Measurements from ENCODE around the gene TRIM66. TPM values are rescaled to one million over a fixed set of nuclear protein-coding genes. Genes with fewer than 3 reads are reported as not detected.

The TRIM66 gene
- total RNA-seq, 4 donors from 2014 or later, result 5.2 to 31.8 (median 7.6) TPM

DNA sequence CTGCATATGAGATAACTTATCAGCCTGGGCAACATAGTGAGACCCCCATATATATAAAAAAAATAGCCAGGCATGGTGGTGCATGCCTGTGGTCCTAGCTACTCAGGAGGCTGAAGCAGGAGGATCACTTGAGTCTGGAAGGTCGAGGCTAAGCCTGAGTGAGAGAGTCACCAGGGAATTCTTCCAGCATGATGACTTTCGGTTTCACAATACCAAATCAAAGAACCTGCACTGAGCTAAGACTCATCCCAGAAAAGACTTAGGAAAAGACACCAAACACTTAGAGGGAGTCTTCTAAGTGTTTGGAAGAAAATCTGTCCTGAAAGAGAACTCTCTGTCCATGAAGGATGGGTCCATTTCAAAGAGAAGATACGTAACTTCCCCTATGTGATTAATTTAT lies 101.2 kb downstream of the TRIM66 start:
- TF ChIP-seq, protein P1, sequence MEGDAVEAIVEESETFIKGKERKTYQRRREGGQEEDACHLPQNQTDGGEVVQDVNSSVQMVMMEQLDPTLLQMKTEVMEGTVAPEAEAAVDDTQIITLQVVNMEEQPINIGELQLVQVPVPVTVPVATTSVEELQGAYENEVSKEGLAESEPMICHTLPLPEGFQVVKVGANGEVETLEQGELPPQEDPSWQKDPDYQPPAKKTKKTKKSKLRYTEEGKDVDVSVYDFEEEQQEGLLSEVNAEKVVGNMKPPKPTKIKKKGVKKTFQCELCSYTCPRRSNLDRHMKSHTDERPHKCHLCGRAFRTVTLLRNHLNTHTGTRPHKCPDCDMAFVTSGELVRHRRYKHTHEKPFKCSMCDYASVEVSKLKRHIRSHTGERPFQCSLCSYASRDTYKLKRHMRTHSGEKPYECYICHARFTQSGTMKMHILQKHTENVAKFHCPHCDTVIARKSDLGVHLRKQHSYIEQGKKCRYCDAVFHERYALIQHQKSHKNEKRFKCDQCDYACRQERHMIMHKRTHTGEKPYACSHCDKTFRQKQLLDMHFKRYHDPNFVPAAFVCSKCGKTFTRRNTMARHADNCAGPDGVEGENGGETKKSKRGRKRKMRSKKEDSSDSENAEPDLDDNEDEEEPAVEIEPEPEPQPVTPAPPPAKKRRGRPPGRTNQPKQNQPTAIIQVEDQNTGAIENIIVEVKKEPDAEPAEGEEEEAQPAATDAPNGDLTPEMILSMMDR (IDR thresholded peaks at IDR 0.05; ENCODE audit: low read depth), result no peak

DNA sequence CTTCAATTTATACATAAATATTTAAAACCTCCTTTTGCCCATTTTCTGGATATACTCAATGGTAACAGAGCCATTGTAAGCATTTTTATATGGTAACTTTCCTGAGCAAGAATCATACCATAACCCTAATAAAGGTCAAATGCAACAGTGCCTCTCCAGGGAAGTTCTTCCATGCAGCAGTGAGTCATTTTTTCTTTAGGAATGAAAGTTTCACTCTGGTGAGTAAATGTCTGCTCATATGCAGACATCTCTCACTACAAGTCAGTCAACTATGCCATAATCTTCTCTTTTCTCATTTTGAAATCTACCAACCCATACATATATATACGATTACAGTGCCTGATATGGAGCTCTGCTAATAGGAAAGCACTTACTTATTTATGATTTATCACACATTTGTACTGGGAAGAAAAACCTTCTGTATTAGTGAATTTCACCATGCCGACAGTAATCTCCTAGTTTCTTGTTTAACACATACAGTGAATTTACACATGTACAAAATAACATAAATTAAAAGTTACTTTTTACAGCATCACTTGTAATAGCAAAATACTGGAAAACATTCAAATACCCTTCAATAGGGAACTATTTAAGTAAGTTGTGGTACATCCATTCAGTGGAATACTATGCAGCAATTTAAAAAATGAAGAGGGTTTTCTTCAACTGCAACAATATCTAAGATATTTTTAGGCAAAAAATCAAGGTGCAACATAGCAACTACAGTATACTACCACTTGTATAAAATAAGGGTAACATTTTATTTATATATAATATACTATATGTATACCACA lies 104.5 kb downstream of the TRIM66 start:
- TF ChIP-seq, protein P1 (IDR thresholded peaks at IDR 0.05; ENCODE audit: low read depth), result no peak

DNA sequence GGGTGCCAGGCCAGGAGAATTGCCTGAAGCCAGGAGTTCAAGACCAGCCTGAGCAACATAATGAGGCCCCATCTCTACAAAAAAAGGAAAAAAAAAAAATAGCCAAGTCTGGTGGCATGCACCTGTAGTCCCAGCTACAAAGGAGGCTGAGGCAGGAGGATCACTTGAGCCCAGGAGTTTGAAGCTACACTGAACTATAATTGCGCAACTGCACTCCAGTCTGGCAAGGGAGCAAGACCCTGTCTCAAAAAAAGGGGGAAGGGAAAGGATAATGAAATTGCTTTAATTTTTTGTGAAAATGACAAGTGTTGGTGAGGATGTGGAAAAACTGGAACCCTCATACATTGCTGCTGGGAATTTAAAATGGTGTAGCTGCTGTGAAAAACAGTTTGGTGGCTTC lies 107.7 kb downstream of the TRIM66 start:
- TF ChIP-seq, protein P1 (IDR thresholded peaks at IDR 0.05; ENCODE audit: low read depth), result no peak

DNA sequence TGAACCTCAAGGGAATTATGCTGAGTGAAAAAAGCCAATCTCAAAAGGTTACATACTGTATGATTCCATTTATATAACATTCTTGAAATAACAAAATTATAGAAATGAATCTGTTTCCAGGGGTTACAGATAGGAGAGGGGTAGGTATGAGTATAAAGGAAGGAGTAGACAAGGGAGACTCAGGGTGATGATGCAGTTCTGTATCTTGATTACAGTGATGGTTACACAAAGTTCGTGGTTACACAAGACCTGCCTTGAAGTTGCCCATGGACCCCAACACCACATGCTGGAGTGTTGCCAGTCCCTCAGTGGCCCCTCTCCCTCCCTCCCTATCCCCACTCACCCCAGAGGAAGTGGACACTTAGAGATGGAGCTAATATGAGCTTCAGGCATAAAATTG lies 108.7 kb downstream of the TRIM66 start:
- TF ChIP-seq, protein P1 (IDR thresholded peaks at IDR 0.05; ENCODE audit: low read depth), result no peak

DNA sequence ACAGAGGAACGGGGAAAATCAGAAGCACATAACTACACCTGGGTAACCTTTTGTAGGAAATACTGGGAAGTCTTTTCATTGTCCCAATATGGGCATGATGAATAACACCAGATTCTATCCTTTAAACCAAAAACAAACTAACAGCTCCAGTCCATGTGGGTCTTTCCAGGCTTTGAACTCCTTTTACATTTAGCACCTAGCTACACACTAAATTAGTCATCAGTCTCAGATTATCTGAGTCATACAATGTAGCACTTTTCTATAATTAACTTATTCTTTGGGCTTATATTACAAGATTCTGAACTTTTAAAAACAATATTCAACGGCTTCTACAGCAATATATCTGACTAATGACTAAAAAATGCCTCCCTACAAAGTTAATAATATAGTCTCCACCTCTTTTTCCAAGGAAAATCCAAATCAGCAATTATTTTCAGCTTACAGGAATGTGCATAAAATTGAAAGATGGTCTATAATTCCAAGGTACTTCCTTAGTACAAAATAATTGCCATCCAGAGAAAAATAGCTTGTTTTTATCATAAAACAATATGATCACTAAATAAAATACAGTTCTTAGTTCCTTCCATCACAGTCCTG lies 114.8 kb downstream of the TRIM66 start:
- TF ChIP-seq, protein P1 (IDR thresholded peaks at IDR 0.05; ENCODE audit: low read depth), result no peak

DNA sequence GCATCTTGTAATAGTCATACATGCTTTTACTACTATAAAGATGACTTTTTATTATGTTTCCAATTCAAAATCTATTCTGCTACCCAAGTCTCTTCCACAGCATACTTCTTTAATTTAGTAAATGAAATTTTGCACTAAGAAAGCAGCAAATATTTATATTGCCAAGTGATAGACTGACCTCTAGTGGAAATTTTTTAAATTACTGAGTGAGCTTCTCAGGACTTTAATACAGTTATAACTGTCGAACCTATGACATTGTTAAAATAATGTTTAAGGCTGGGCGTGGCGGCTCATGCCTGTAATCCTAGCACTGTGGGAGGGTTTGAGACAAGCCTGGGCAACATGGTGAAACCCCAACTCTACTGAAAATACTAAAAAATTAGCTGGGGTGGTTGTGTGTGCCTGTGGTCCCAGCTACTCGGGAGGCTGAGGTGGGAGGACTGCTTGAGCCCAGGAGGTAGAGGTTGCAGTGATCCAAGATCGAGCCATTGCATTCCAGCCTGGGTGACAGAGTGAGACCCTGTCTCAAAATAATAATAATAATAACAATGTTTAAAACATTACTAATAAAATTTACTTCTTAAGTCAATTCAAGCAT lies 115.8 kb downstream of the TRIM66 start:
- TF ChIP-seq, protein P1 (IDR thresholded peaks at IDR 0.05; ENCODE audit: low read depth), result no peak

DNA sequence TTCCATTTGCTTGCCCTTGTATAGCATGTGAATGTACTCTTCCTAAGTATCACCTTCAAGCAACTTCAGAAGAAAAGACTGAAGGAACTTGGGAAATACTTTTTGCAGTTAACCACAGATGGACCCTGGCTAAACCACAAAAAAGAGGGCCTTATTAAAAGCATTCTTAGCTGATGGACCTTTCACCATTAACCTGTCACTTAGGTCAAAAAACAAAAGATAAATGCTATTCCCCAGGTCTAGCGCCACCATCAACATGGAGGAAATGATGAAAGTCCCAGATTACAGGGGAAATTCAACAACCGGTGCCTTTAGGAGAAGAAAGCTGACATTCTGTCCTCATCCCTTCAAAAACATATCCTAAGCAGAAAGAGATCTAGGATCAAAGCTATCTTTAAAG lies 117.9 kb downstream of the TRIM66 start:
- TF ChIP-seq, protein P1 (IDR thresholded peaks at IDR 0.05; ENCODE audit: low read depth), result no peak

Measured in subcutaneous adipose tissue (tissue), 4 donors.